H9 (cell line): ENCODE measurements around the gene EML3. TPM values are rescaled to one million over a fixed set of nuclear protein-coding genes. Genes with fewer than 3 reads are reported as not detected.

Experiments
- DNase-seq: peaks from one replicate; pipeline ENCODE4 v3.0.0-alpha.2; 2017
- H2AFZ ChIP-seq: one replicate; pipeline ENCODE4 v1.6.1; 2013; ENCODE audit warnings: mild to moderate bottlenecking, low read length, control low read depth, moderate library complexity
- H2AK5ac ChIP-seq: 2 replicates; pipeline ENCODE4 v1.6.1; 2013; ENCODE audit warnings: low read length, control low read depth, mixed read lengths; ENCODE audit not compliant: insufficient read length
- H2BK120ac ChIP-seq: one replicate; pipeline ENCODE4 v1.6.1; 2013; ENCODE audit warnings: low read depth, mild to moderate bottlenecking, low read length, control low read depth, inconsistent platforms; ENCODE audit not compliant: poor library complexity, severe bottlenecking
- H2BK12ac ChIP-seq: 2 replicates; pipeline ENCODE4 v1.6.1; 2013; ENCODE audit warnings: low read length, control low read depth, mixed read lengths, low read depth; ENCODE audit not compliant: insufficient read length
- H2BK15ac ChIP-seq: 2 replicates; pipeline ENCODE4 v1.6.1; 2013; ENCODE audit warnings: low read depth, low read length, control low read depth
- H2BK20ac ChIP-seq: one replicate; pipeline ENCODE4 v1.6.1; 2013; ENCODE audit warnings: low read depth, mild to moderate bottlenecking, low read length, control low read depth, inconsistent platforms; ENCODE audit not compliant: poor library complexity, severe bottlenecking
- H2BK5ac ChIP-seq: 2 replicates; pipeline ENCODE4 v1.6.1; 2013; ENCODE audit warnings: low read length, control low read depth, mixed read lengths; ENCODE audit not compliant: insufficient read length
- H3K14ac ChIP-seq: 2 replicates; pipeline ENCODE4 v1.6.1; 2013; ENCODE audit warnings: low read length, control low read depth; ENCODE audit not compliant: insufficient read depth
- H3K18ac ChIP-seq: 2 replicates; pipeline ENCODE4 v1.6.1; 2013; ENCODE audit warnings: low read depth, mild to moderate bottlenecking, mixed read lengths, low read length, control low read depth; ENCODE audit not compliant: insufficient read length
- H3K23ac ChIP-seq: 2 replicates; pipeline ENCODE4 v1.6.1; 2013; ENCODE audit warnings: low read length, control low read depth, mixed read lengths, low read depth; ENCODE audit not compliant: insufficient read length
- H3K23me2 ChIP-seq: 2 replicates; pipeline ENCODE4 v1.6.1; 2013; ENCODE audit warnings: low read depth, mild to moderate bottlenecking, mixed read lengths, low read length, control low read depth; ENCODE audit not compliant: insufficient read length, poor library complexity, severe bottlenecking
- H3K27ac ChIP-seq: 2 replicates; pipeline ENCODE4 v1.5.1; 2013; ENCODE audit warnings: low read length, control low read depth, mixed read lengths, low read depth; ENCODE audit not compliant: insufficient read length
- H3K27me3 ChIP-seq: 2 replicates; pipeline ENCODE4 v1.6.1; 2013; ENCODE audit warnings: low read length, control low read depth, inconsistent platforms; ENCODE audit not compliant: insufficient read depth
- H3K4ac ChIP-seq: 2 replicates; pipeline ENCODE4 v1.6.1; 2013; ENCODE audit warnings: low read depth, mild to moderate bottlenecking, control low read depth, inconsistent platforms, low read length, moderate library complexity
- H3K4me1 ChIP-seq: 2 replicates; pipeline ENCODE4 v1.6.1; 2013; ENCODE audit warnings: low read length, control low read depth, inconsistent platforms; ENCODE audit not compliant: insufficient read depth
- H3K4me2 ChIP-seq: 2 replicates; pipeline ENCODE4 v1.6.1; 2013; ENCODE audit warnings: low read length, control low read depth, mixed read lengths; ENCODE audit not compliant: insufficient read length, insufficient read depth
- H3K56ac ChIP-seq: 2 replicates; pipeline ENCODE4 v1.6.1; 2013; ENCODE audit warnings: low read depth, mild to moderate bottlenecking, mixed read lengths, low read length, control low read depth; ENCODE audit not compliant: insufficient read length
- H3K79me1 ChIP-seq: 2 replicates; pipeline ENCODE4 v1.6.1; 2013; ENCODE audit warnings: low read depth, mild to moderate bottlenecking, moderate library complexity, low read length, control low read depth, inconsistent platforms; ENCODE audit not compliant: insufficient read depth, poor library complexity, severe bottlenecking
- H3K79me2 ChIP-seq: 2 replicates; pipeline ENCODE4 v1.6.1; 2013; ENCODE audit warnings: low read length, control low read depth, inconsistent platforms; ENCODE audit not compliant: insufficient read depth
- H3K9ac ChIP-seq: 2 replicates; pipeline ENCODE4 v1.6.1; 2013; ENCODE audit warnings: low read length, control low read depth, mixed read lengths; ENCODE audit not compliant: insufficient read length; ENCODE audit errors: extremely low read depth
- H3K9me3 ChIP-seq: one replicate; pipeline ENCODE4 v1.6.1; 2013; ENCODE audit warnings: low read depth, low read length, inconsistent platforms; ENCODE audit not compliant: control insufficient read depth
- H3T11ph ChIP-seq: one replicate; pipeline ENCODE4 v1.6.1; 2013; ENCODE audit warnings: mild to moderate bottlenecking, low read length, control low read depth, inconsistent platforms
- H4K20me1 ChIP-seq: one replicate; pipeline ENCODE4 v1.6.1; 2013; ENCODE audit not compliant: control insufficient read depth, insufficient read length, insufficient read depth
- H4K5ac ChIP-seq: 2 replicates; pipeline ENCODE4 v1.6.1; 2013; ENCODE audit warnings: low read depth, mild to moderate bottlenecking, mixed read lengths, low read length, control low read depth; ENCODE audit not compliant: insufficient read length
- H4K8ac ChIP-seq: replicated peaks from 2 replicates; pipeline ENCODE4 v1.6.1; 2013; ENCODE audit warnings: low read length, control low read depth, mixed read lengths, low read depth; ENCODE audit not compliant: insufficient read length
- H4K91ac ChIP-seq: 2 replicates; pipeline ENCODE4 v1.6.1; 2013; ENCODE audit warnings: low read depth, mild to moderate bottlenecking, moderate library complexity, mixed read lengths, low read length, control low read depth; ENCODE audit not compliant: insufficient read length
- H3K27ac Mint-ChIP-seq, 3 experiments: 2 replicates in 2 of 3; 3 replicates in 1 of 3; pipeline ENCODE4 v1.8.0; 2020 to 2021; ENCODE audit warnings: mixed read lengths in 3 of 3, mild to moderate bottlenecking in 1 of 3, moderate library complexity in 1 of 3
- H3K27me3 Mint-ChIP-seq: 2 replicates; pipeline ENCODE4 v1.8.0; 2021; ENCODE audit warnings: low read depth, mild to moderate bottlenecking, moderate library complexity, mixed read lengths
- H3K36me3 Mint-ChIP-seq, 3 experiments: 2 replicates in 2 of 3; 3 replicates in 1 of 3; pipeline ENCODE4 v1.8.0; 2020 to 2021; ENCODE audit warnings: low read depth in 3 of 3, mixed read lengths in 3 of 3; ENCODE audit not compliant: insufficient read depth in 1 of 3
- H3K4me1 Mint-ChIP-seq, 2 experiments: 2 replicates each; pipeline ENCODE4 v1.8.0; 2020; ENCODE audit warnings: mixed read lengths in 2 of 2
- H3K4me3 Mint-ChIP-seq, 2 experiments: 2 replicates in 1 of 2; 3 replicates in 1 of 2; pipeline ENCODE4 v1.8.0; 2020 to 2021; ENCODE audit warnings: mild to moderate bottlenecking in 2 of 2, mixed read lengths in 2 of 2, moderate library complexity in 1 of 2
- H3K9me3 Mint-ChIP-seq, 2 experiments: 2 replicates in 1 of 2; 3 replicates in 1 of 2; pipeline ENCODE4 v1.8.0; 2020; ENCODE audit warnings: mild to moderate bottlenecking in 2 of 2, mixed read lengths in 2 of 2, moderate library complexity in 1 of 2
- WGBS: extraction: QIAGEN DNeasy Blood & Tissue Kit; methylation state at CpG from one replicate; pipeline ENCODE4 v1.1.7; 2013; ENCODE audit warnings: missing lambda C conversion rate, low lambda C conversion rate, mixed read lengths; ENCODE audit not compliant: insufficient read length; ENCODE audit errors: extremely low coverage; 5-methylcytosine and 5-hydroxymethylcytosine counted together
- total RNA-seq: library from RNA; stranded (reverse); gene quantifications from 2 replicates; pipeline ENCODE4 v1.2.1, GENCODE V29; 2021
- TF ChIP-seq, protein P1 (sequence below): fragments of 200-600 bp; sonication (generic); conservative IDR thresholded peaks from 3 replicates; pipeline ENCODE4 v1.8.0; 2021; ENCODE audit warnings: antibody characterized with exemption, mild to moderate bottlenecking

EML3 gene
- total RNA-seq, 1 experiment from 2014 or later: 35.3 TPM

- TF ChIP-seq, protein P1, sequence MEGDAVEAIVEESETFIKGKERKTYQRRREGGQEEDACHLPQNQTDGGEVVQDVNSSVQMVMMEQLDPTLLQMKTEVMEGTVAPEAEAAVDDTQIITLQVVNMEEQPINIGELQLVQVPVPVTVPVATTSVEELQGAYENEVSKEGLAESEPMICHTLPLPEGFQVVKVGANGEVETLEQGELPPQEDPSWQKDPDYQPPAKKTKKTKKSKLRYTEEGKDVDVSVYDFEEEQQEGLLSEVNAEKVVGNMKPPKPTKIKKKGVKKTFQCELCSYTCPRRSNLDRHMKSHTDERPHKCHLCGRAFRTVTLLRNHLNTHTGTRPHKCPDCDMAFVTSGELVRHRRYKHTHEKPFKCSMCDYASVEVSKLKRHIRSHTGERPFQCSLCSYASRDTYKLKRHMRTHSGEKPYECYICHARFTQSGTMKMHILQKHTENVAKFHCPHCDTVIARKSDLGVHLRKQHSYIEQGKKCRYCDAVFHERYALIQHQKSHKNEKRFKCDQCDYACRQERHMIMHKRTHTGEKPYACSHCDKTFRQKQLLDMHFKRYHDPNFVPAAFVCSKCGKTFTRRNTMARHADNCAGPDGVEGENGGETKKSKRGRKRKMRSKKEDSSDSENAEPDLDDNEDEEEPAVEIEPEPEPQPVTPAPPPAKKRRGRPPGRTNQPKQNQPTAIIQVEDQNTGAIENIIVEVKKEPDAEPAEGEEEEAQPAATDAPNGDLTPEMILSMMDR: no peak
- H3K9me3 Mint-ChIP-seq: no peaks in the 10 kb centered on the region
- WGBS: no CpG with 5 or more reads among the region's 34 CpGs
Observed at GRCh38 chr11:62611705-62612365, 740 bp downstream of the EML3 start.

More at GRCh38 chr11:62611705-62612365, 740 bp downstream of the EML3 start:
- Histone ChIP-seq H3K23me2 (peaks cover 13% of the 10 kb centered on the region), H4K91ac (no peak overlapping the region), H3K23ac (no peak overlapping the region), H3K4me1 (no peaks in the 10 kb centered on the region), H2AFZ (no peak overlapping the region), H2BK12ac (no peak overlapping the region), H3K9ac (no peak overlapping the region), H3T11ph (no peak overlapping the region), H4K20me1 (no peaks in the 10 kb centered on the region), H3K56ac (no peak overlapping the region), H2BK120ac (no peak overlapping the region), H2AK5ac (no peak overlapping the region), H3K4me2 (peak overlapping the region; percentile 90), H3K27me3 (no peaks in the 10 kb centered on the region), H2BK15ac (no peak overlapping the region), H4K8ac (no peak overlapping the region), H3K9me3 (no peaks in the 10 kb centered on the region), H3K4ac (no peak overlapping the region), H3K79me1 (no peaks in the 10 kb centered on the region), H2BK5ac (no peak overlapping the region), H3K27ac (no peak overlapping the region), H3K14ac (peak overlapping the region; percentile 23; the same call in 1 of the 2 replicates), H2BK20ac (no peak overlapping the region), H3K79me2 (no peaks in the 10 kb centered on the region), H3K18ac (no peak overlapping the region), H4K5ac (no peak overlapping the region)
- DNase-seq: peak; percentile 60
- H3K36me3 Mint-ChIP-seq: peaks cover 0 to 18% (median 7%) of the 10 kb centered on the region in 3 experiments; a peak in 5 of 7 replicates
- peaks cover 24 to 42% of the 10 kb centered on the region in 2 experiments for H3K4me1 Mint-ChIP-seq
- peak overlapping the region; percentile 85 to 86 for H3K4me3 Mint-ChIP-seq
- peak overlapping the region; percentile 4 to 27 (median 10); a peak in 3 of 7 replicates for H3K27ac Mint-ChIP-seq
- H3K27me3 Mint-ChIP-seq: peaks cover 4% of the 10 kb centered on the region
